HG03432 (cell line): ENCODE measurements around the gene SLC38A11.

Source experiments
- ATAC-seq: cut with Tn5 transposase; IDR thresholded peaks from one replicate; pipeline ENCODE4 v1.9.1; 2021; ENCODE audit warnings: mild to moderate bottlenecking, moderate library complexity; ENCODE audit not compliant: unreplicated experiment

The SLC38A11 gene

GRCh38 chr2:164972216-164972615 lies 16.9 kb upstream of the SLC38A11 start:
- ATAC-seq = no peak

- ATAC-seq = no peak
Measured at GRCh38 chr2:164969909-164970690, 14.8 kb upstream of the SLC38A11 start.

DNA sequence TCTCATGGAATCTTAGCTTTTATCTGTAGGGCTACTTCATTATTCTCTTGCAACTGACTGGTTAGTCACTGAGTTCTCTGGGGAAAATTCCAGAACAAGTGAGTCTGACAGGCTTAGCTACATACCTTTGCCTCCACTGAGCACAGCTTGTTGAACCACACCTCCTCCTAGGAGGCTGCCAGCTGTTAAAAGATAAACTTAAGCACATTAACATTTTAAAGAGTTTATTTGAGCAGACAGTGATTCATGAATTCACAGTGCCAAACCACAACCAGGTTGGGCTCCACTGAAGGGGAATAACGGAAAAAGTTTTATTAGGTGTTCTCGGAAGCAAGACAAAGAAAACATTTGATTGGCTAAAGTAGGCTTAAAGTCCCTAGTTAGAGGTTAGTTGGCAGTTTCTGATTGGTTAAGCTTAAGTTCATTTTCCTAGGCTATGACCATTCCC lies 12.5 kb upstream of the SLC38A11 start:
- no peak for ATAC-seq

GRCh38 chr2:164967361-164967760 lies 12.0 kb upstream of the SLC38A11 start:
- no peak for ATAC-seq

GRCh38 chr2:164964700-164965099 lies 9.4 kb upstream of the SLC38A11 start:
- ATAC-seq = no peak

DNA sequence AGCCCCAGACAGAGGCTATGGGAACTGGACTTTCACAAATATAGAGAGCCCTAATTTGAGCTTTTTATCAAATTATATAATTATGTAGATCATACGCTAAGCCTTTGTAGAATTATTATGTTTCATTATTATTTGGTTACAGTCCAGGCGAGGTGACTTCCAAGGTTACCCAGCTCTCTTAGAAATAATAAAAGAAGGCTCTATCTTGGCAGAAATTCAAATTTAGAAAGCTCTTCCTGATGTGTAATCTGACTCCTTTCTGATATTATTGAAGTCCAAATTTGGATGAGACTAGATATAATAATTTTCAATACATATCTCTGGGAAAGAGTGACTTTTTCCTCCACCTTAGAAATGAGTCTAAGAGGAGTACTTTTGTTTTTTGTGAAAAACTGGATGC lies 4.8 kb upstream of the SLC38A11 start:
- ATAC-seq = no peak

DNA sequence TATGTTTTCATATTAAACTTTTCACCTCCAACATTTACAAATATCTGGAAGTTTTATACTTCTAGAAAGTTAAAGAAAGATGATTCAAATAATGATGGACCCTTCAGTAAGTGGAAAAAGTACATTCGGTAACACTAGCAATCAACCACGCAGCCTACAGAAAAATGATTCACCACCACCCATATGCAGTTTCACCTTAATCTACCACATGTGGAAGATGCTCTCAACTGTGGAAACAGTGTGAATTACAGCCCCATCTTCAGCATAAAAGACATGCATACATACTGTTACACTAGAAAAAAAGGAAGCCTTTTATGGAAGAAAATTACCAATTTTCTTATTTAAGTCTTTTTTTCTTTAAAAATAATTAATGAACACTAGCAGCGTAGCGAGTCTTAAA lies 1.1 kb downstream of the SLC38A11 start:
- ATAC-seq = no peak

GRCh38 chr2:164953279-164953678 lies 2.0 kb downstream of the SLC38A11 start:
- ATAC-seq = no peak

DNA sequence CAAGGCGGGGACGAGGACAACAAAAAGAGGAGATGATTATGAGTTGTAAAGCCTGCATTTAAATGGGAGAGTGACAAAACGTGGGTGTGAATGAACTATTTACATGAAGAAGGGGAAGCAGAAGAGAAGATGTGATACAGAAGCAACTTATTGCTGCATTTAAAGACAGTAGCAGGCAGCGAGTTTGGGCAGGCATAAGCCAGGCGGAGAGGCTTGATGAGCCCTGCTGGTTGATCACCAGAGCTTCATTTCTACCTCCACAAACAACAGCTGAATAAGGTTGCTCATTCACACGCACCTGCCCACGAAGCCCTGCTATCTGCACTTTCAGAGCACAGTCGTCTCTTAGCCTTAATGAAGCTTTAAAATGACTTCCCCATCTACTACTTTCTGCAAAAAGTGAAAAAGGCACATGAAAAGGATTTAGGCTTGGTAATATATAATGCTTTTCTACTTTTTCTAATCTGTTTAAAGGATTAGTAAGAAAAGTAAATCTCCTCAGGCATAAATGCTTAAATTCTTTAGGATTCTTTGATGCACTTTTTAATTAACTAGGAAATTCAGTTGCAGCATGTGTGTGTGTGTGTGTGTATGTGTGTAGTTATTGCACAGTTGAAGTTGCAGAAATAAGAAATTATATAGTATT lies 3.1 kb downstream of the SLC38A11 start:
- ATAC-seq = no peak

DNA sequence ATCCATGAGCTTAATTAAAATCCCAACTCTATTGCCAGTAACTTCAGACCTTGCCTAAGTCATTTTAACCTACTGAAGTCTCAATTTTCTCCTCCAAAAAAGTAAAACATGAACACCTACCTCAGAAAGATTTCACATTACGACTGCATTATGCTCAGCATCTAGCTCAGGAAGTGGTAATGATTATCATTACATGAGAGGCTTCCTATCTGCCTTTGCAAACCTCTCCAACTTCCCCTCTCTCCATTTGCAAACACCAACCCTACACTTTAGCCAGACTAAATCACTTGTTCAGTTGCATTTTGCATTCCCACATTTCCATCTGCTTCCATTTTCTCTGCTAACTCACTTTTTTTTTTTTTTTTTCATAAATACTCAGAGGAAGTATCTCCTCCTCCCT lies 6.8 kb downstream of the SLC38A11 start:
- no peak for ATAC-seq

DNA sequence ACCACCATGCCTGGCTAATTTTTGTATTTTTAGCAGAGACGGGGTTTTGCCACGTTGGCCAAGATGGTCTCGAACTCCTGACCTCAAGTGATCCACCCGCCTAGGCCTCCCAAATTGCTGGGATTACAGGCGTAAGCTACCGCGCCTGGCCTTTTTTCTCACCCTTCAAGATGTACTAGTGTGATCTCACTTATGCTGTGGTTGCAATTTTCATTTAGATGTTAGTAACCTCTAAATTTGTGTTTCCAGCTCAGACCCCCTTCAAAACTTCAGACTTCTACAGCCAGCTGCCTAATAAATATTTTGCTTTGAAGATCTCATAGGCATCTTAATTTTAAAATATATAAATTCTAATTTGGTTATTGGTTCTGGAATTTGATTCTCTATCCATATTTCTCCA lies 8.0 kb downstream of the SLC38A11 start:
- ATAC-seq = no peak

DNA sequence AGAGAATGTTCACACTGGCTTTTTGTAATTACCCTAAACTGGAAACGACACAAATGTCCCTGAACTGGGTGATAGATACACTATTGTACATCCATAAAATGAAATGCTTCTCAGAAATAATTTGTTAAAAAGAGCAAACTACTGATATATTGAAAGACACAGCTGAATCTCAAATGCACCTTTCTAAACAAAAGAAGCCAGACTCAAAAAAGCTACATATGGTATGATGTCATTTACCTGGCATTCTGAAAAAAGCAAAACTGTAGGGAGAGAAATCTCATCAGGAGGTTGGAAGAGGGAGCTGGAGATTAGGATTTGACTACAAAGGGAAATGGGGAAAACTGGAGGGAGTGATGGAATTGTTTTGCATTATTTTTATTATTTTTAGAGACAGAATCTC lies 12.0 kb downstream of the SLC38A11 start:
- no peak for ATAC-seq

GRCh38 chr2:164937864-164938401 lies 17.4 kb downstream of the SLC38A11 start:
- ATAC-seq = no peak

DNA sequence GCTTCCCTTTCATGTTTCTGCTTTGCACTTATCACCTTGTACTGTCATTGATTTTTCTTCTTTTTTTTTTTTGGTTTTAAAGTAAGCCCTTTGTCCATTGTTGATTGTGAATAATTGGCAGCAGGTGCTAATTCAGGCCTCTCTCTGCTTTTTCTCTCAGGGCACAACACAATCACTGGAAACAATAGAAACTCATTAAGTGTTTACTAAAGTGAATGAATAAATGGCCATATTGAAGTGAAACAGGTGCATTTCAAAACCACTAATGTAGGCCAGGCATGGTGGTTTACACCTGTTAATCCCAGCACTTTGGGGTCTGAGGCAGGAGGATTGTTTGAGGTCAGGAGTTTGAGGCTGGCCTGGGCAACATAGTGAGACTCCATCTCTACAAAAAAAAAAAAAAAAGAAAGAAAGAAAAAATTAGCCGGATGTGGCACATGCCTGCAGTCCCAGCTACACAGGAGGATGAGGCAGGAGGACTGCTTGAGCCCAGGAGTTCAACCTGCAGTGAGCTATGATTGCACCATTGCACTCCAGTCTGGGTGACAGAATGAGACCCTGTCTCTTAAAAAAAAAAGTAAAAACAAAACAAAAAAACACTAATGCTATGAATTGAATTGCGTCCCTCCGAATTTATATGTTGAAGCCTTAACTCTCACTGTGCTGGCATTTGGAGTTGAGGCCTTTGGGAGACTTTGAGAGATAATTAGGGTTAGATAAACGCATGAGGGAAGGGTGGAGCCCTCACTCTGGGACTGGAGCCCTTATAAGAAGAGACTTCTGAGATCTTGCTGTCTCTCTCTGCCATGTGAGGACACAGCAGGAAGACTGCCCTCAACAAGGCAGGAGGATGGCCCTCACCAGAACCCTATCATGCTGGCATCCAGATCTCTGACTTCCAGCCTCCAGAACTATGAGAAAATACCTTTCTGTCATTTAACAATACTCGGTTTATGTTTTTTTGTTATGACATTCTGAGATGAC lies 19.9 kb downstream of the SLC38A11 start:
- no peak for ATAC-seq

- no peak for ATAC-seq
Measured at GRCh38 chr2:164934401-164935117, 20.8 kb downstream of the SLC38A11 start.

DNA sequence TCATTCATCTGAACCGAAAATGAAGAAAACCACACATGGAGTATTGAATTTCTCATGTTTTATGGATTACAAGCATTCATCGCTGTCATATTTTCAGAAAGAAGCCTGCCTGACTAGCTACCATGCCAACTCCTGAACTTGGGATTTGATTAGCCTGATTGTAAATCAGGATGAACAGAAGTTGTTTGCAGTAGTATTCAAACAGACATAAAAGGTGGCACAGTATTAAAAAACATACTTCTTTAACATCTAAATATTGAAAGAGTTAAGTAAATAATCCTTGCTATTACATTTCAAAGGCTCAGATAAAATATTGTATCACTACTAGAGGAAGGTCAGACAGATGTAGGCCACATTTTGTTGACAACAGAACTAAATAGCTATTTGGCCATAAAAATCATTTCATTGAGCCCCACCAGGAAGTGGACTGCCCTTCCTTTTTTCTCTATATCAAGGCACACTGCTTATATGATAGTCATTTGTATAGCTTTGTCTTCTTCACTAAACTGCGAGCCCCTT lies 21.6 kb downstream of the SLC38A11 start:
- ATAC-seq = no peak

DNA sequence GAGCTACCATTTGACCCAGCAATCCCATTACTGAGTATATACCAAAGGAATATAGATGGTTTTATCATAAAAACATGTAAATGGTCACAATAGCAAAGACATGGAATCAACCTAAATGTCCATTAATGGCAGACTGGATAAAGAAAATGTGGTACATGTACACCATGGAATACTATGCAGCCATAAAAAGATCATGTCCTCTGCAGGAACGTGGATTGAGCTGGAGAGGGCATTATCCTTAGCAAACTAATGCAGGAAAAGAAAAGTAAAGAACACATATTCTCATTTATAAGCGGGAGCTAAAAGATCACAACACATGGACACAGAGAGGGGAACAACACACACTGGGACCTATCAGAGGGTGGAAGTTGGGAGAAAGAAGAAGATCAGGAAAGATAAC lies 22.9 kb downstream of the SLC38A11 start:
- ATAC-seq = no peak

DNA sequence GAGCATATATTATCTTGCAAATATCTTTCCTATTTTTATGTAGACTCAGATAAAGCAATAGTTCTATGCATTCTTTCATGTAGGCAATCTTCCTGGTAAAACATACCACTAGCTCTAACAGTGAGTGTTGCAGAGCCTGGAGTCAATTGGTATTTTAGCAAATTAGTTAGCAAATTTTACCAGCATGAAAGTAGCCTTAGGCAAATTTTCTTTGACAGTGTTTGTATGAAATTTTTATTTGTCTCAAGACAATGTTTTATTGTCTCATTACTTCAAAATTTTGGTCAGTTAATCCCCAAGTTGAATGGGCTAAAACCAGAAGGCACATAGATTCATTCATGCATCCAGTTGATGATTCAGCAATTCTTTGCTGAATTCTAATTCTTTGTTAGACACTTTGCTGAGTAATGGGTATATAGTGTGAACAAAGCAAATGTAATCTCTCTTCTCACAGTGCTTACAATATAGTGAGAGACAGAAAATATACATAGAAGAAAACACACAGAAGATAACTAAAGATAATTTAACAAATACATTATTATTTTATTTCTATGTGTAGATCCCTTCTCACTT lies 27.1 kb downstream of the SLC38A11 start:
- no peak for ATAC-seq

DNA sequence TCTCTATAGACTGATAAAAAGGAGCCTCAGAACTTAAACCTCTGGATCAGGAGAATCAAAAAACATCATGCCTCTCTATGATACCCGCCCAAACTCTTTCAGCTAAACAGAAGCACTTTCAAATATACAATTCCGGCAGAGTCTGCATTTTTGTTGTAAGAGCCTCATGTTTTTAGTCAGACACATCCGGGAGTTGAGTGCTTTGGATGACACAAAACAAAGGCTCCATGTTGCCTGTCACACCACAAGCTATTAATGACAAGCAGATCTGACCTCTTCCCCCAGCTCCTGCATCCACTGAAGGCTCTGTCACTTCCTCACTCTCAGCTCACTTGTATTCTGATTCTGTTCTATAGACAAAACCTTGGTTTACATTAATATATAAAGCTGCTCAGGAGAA lies 33.2 kb downstream of the SLC38A11 start:
- ATAC-seq = no peak

GRCh38 chr2:164920430-164920829 lies 34.9 kb downstream of the SLC38A11 start:
- ATAC-seq = no peak
